ENCODE results near the gene GIT1. TPM values are rescaled to one million over a fixed set of nuclear protein-coding genes. Genes with fewer than 3 reads are reported as not detected.

The GIT1 gene
- total and polyA plus RNA-seq, 2 experiments from 2014 or later, result 15.9 to 60.9 TPM

DNA sequence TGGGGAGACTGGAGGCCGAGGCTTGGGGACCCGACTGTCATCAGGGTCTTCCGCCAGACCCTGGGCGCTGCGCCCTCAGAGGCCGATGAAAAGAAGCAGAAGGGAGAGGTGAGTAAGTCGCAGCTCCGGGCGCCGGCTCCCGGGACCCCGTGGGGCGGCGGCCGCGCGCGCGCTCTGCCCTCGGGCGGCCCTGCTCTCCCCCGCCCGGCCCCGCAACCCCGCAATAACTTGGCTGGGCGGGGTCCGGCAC, 22.2 kb downstream of the GIT1 start:
- Histone ChIP-seq H3K36me3 (ENCODE audit: insufficient read depth) (no peaks in the 10 kb centered on the region), H4K20me1 (replicated peaks; ENCODE audit: insufficient read depth) (peaks cover 8% of the 10 kb centered on the region), H3K4me2 (peak overlapping the region; percentile 96), H3K27ac (ENCODE audit: low read depth) (no peak overlapping the region), H2AFZ (peak overlapping the region; percentile 97), H3K4me3 (peak overlapping the region; percentile 87), H3K27me3 (ENCODE audit: insufficient read depth) (peaks cover 57% of the 10 kb centered on the region), H3K4me1 (ENCODE audit: insufficient read depth) (peaks cover 11% of the 10 kb centered on the region), H3K79me2 (replicated peaks; ENCODE audit: insufficient read depth) (no peaks in the 10 kb centered on the region), H3F3A (replicated peaks; ENCODE audit: low read depth) (peaks cover 23% of the 10 kb centered on the region), H3K9me2 (ENCODE audit: insufficient read depth) (no peaks in the 10 kb centered on the region)
- ATAC-seq (peak; percentile 7), DNase-seq (ENCODE audit: low spot score) (peak; percentile 62)
- peaks cover 6% of the 10 kb centered on the region; the same call in 1 of the 3 replicates for H3K36me3 Mint-ChIP-seq (ENCODE audit: low read depth)
- TF ChIP-seq NANOG (IDR thresholded peaks at IDR 0.05; ENCODE audit: borderline replicate concordance), result no peak
- TF ChIP-seq EZH2 (IDR thresholded peaks at IDR 0.05; ENCODE audit: low read depth, unreplicated experiment), result no peak
- TF ChIP-seq JUNB (IDR thresholded peaks at IDR 0.05; ENCODE audit: unreplicated experiment), result no peak
- TF ChIP-seq, protein P1, sequence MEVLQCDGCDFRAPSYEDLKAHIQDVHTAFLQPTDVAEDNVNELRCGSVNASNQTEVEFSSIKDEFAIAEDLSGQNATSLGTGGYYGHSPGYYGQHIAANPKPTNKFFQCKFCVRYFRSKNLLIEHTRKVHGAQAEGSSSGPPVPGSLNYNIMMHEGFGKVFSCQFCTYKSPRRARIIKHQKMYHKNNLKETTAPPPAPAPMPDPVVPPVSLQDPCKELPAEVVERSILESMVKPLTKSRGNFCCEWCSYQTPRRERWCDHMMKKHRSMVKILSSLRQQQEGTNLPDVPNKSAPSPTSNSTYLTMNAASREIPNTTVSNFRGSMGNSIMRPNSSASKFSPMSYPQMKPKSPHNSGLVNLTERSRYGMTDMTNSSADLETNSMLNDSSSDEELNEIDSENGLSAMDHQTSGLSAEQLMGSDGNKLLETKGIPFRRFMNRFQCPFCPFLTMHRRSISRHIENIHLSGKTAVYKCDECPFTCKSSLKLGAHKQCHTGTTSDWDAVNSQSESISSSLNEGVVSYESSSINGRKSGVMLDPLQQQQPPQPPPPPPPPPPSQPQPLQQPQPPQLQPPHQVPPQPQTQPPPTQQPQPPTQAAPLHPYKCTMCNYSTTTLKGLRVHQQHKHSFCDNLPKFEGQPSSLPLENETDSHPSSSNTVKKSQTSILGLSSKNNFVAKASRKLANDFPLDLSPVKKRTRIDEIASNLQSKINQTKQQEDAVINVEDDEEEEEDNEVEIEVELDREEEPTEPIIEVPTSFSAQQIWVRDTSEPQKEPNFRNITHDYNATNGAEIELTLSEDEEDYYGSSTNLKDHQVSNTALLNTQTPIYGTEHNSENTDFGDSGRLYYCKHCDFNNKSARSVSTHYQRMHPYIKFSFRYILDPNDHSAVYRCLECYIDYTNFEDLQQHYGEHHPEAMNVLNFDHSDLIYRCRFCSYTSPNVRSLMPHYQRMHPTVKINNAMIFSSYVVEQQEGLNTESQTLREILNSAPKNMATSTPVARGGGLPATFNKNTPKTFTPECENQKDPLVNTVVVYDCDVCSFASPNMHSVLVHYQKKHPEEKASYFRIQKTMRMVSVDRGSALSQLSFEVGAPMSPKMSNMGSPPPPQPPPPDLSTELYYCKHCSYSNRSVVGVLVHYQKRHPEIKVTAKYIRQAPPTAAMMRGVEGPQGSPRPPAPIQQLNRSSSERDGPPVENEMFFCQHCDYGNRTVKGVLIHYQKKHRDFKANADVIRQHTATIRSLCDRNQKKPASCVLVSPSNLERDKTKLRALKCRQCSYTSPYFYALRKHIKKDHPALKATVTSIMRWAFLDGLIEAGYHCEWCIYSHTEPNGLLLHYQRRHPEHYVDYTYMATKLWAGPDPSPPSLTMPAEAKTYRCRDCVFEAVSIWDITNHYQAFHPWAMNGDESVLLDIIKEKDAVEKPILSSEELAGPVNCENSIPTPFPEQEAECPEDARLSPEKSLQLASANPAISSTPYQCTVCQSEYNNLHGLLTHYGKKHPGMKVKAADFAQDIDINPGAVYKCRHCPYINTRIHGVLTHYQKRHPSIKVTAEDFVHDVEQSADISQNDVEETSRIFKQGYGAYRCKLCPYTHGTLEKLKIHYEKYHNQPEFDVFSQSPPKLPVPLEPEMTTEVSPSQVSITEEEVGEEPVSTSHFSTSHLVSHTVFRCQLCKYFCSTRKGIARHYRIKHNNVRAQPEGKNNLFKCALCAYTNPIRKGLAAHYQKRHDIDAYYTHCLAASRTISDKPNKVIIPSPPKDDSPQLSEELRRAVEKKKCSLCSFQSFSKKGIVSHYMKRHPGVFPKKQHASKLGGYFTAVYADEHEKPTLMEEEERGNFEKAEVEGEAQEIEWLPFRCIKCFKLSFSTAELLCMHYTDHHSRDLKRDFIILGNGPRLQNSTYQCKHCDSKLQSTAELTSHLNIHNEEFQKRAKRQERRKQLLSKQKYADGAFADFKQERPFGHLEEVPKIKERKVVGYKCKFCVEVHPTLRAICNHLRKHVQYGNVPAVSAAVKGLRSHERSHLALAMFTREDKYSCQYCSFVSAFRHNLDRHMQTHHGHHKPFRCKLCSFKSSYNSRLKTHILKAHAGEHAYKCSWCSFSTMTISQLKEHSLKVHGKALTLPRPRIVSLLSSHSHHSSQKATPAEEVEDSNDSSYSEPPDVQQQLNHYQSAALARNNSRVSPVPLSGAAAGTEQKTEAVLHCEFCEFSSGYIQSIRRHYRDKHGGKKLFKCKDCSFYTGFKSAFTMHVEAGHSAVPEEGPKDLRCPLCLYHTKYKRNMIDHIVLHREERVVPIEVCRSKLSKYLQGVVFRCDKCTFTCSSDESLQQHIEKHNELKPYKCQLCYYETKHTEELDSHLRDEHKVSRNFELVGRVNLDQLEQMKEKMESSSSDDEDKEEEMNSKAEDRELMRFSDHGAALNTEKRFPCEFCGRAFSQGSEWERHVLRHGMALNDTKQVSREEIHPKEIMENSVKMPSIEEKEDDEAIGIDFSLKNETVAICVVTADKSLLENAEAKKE (CRISPR knock-in tag; IDR thresholded peaks at IDR 0.05), result no peak
- TF ChIP-seq EZH2phosphoT487 (IDR thresholded peaks at IDR 0.05; ENCODE audit: unreplicated experiment), result no peak
- no peak for TF ChIP-seq STAT1 (IDR thresholded peaks at IDR 0.05; ENCODE audit: unreplicated experiment)
- no peak for TF ChIP-seq CREB1 (CRISPR knock-in tag; IDR thresholded peaks at IDR 0.05; ENCODE audit: low read depth)
- TF ChIP-seq ZNF114 (CRISPR knock-in tag; IDR thresholded peaks at IDR 0.05), result no peak
- TF ChIP-seq POLR2AphosphoS5 (IDR thresholded peaks at IDR 0.05; ENCODE audit: low read depth), result no peak
- TF ChIP-seq, protein P2, sequence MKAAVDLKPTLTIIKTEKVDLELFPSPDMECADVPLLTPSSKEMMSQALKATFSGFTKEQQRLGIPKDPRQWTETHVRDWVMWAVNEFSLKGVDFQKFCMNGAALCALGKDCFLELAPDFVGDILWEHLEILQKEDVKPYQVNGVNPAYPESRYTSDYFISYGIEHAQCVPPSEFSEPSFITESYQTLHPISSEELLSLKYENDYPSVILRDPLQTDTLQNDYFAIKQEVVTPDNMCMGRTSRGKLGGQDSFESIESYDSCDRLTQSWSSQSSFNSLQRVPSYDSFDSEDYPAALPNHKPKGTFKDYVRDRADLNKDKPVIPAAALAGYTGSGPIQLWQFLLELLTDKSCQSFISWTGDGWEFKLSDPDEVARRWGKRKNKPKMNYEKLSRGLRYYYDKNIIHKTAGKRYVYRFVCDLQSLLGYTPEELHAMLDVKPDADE (IDR thresholded peaks at IDR 0.05), result no peak
- no peak for TF ChIP-seq ZNF331 (CRISPR knock-in tag; IDR thresholded peaks at IDR 0.05; ENCODE audit: low read depth)
- TF ChIP-seq, protein P3, sequence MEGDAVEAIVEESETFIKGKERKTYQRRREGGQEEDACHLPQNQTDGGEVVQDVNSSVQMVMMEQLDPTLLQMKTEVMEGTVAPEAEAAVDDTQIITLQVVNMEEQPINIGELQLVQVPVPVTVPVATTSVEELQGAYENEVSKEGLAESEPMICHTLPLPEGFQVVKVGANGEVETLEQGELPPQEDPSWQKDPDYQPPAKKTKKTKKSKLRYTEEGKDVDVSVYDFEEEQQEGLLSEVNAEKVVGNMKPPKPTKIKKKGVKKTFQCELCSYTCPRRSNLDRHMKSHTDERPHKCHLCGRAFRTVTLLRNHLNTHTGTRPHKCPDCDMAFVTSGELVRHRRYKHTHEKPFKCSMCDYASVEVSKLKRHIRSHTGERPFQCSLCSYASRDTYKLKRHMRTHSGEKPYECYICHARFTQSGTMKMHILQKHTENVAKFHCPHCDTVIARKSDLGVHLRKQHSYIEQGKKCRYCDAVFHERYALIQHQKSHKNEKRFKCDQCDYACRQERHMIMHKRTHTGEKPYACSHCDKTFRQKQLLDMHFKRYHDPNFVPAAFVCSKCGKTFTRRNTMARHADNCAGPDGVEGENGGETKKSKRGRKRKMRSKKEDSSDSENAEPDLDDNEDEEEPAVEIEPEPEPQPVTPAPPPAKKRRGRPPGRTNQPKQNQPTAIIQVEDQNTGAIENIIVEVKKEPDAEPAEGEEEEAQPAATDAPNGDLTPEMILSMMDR (conservative IDR thresholded peaks at IDR 0.05; ENCODE audit: low read depth in 2 of 2), result no peak
- H3K9me3 Mint-ChIP-seq, result no peaks in the 10 kb centered on the region
- H3K4me1 Mint-ChIP-seq, result peaks cover 10% of the 10 kb centered on the region
- H3K4me3 Mint-ChIP-seq, result peak overlapping the region; percentile 93; the same call in 2 of the 3 replicates
- no peak overlapping the region for H3K27ac Mint-ChIP-seq
- peaks cover 50% of the 10 kb centered on the region for H3K27me3 Mint-ChIP-seq (ENCODE audit: insufficient read depth, low read depth, poor library complexity)

Measured in GM23338 (cell line).